ENCODE data around the gene CEP192. TPM values are rescaled to one million over a fixed set of nuclear protein-coding genes. Genes with fewer than 3 reads are reported as not detected.

CEP192 gene
- total and polyA plus RNA-seq, 2 of the 4 experiments (the other 2 are of a cell fraction), result 17.2 to 29.0 TPM

DNA sequence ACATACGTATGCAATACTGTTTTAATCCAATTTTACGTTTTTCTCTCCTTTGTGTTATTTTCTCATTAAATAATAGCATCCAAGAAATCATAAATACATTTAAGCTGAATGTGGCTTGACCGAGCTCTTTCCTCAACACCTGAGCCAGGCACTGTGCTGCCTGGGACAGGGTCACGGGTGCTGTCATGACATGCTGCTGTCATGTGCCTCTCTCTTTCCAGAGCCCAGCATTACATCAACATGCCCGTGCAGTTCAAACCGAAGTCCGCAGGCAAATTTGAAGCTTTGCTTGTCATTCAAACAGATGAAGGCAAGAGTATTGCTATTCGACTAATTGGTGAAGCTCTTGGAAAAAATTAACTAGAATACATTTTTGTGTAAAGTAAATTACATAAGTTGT is 133.2 kb downstream of the CEP192 start:
- Histone ChIP-seq H3K36me3 (ENCODE audit: control insufficient read depth, insufficient read depth, low read length) (peaks cover 15% of the 10 kb centered on the region), H2BK120ac (ENCODE audit: low read depth, low read length) (no peak overlapping the region), H3K18ac (ENCODE audit: low read depth, low read length) (no peak overlapping the region), H2AK5ac (ENCODE audit: low read depth, low read length) (no peak overlapping the region), H2AK9ac (replicated peaks; ENCODE audit: low read depth, low read length, poor library complexity) (no peak overlapping the region), H3K14ac (replicated peaks; ENCODE audit: low read depth, low read length) (no peak overlapping the region), H3K9me1 (ENCODE audit: insufficient read depth, low read length) (no peaks in the 10 kb centered on the region; the same call in 1 of the 2 replicates), H3K9me3 (ENCODE audit: control insufficient read depth, insufficient read depth, low read length) (no peaks in the 10 kb centered on the region), H3K9ac (ENCODE audit: low read depth, low read length) (no peak overlapping the region), H2AFZ (replicated peaks; ENCODE audit: low read length, poor library complexity) (no peak overlapping the region), H3K4me2 (ENCODE audit: low read depth, low read length) (no peak overlapping the region), H3K56ac (ENCODE audit: extremely low read depth, insufficient read depth, low read length) (no peak overlapping the region), H2BK5ac (ENCODE audit: low read depth, low read length, poor library complexity, severe bottlenecking) (no peak overlapping the region), H2BK20ac (ENCODE audit: low read depth, low read length) (no peak overlapping the region), H4K8ac (ENCODE audit: low read depth in 2 of 2, low read length in 2 of 2) (no peak overlapping the region), H3K27ac (ENCODE audit: insufficient read depth, low read length) (no peak overlapping the region), H3K4me3 (ENCODE audit: insufficient read depth, low read depth, low read length) (no peak overlapping the region), H3K4me1 (ENCODE audit: control insufficient read depth, insufficient read depth, low read length) (0 out of 2 replicates have a peak, but pooled peaks cover 2% of the 10 kb centered on the region), H4K91ac (ENCODE audit: insufficient read depth, low read depth, low read length) (no peak overlapping the region), H3K79me1 (ENCODE audit: low read depth in 1 of 2, low read length in 2 of 2) (no peaks in the 10 kb centered on the region; a peak in 1 of 4 replicates), H4K20me1 (ENCODE audit: insufficient read depth, low read length) (no peaks in the 10 kb centered on the region), H3K23ac (ENCODE audit: low read depth, low read length) (no peak overlapping the region), H4K5ac (ENCODE audit: low read depth, low read length) (no peak overlapping the region), H3K4ac (ENCODE audit: low read depth, low read length) (no peak overlapping the region), H2BK15ac (ENCODE audit: low read depth, low read length) (no peak overlapping the region), H3K27me3 (ENCODE audit: control insufficient read depth, insufficient read depth, low read length) (no peaks in the 10 kb centered on the region)
- intact Hi-C loops (cut with micrococcal nuclease), result no loop called here
- POLR2A ChIA-PET (ENCODE audit: unreplicated experiment), result interaction anchor here (0.5 kb wide), 1 partner anchor 11 kb away, joined by 3 read pairs; no protein-coding TSS in a partner anchor
- in situ Hi-C loops (cut with MboI; ENCODE audit: low sequenced_read_pairs), result no loop called here
- BruUV-seq (replicated peaks), result no TSS peak
- no CpG with 5 or more reads among the region's 8 CpGs for WGBS, 2 experiments (ENCODE audit: extremely low coverage in 2 of 2, insufficient read length in 1 of 2)
- TF ChIP-seq CEBPB (IDR thresholded peaks at IDR 0.05; ENCODE audit: low read depth, low read length), result no peak
- TF ChIP-seq MAFK (IDR thresholded peaks at IDR 0.05; ENCODE audit: low read depth, low read length), result no peak
- TF ChIP-seq RAD21 (IDR thresholded peaks at IDR 0.05; ENCODE audit: low read length), result no peak
- no peak for TF ChIP-seq CHD1 (IDR thresholded peaks at IDR 0.05; ENCODE audit: low read depth, low read length)
- no peak for TF ChIP-seq RCOR1 (IDR thresholded peaks at IDR 0.05; ENCODE audit: insufficient replicate concordance, low read length)
- TF ChIP-seq BHLHE40 (IDR thresholded peaks at IDR 0.05; ENCODE audit: low read depth, low read length), result no peak
- TF ChIP-seq MXI1 (IDR thresholded peaks at IDR 0.05; ENCODE audit: borderline replicate concordance, low read depth, low read length), result no peak
- TF ChIP-seq, protein P1, sequence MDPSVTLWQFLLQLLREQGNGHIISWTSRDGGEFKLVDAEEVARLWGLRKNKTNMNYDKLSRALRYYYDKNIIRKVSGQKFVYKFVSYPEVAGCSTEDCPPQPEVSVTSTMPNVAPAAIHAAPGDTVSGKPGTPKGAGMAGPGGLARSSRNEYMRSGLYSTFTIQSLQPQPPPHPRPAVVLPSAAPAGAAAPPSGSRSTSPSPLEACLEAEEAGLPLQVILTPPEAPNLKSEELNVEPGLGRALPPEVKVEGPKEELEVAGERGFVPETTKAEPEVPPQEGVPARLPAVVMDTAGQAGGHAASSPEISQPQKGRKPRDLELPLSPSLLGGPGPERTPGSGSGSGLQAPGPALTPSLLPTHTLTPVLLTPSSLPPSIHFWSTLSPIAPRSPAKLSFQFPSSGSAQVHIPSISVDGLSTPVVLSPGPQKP (IDR thresholded peaks at IDR 0.05; ENCODE audit: borderline replicate concordance, low read depth, low read length), result no peak
- TF ChIP-seq NFE2L2 (IDR thresholded peaks at IDR 0.05; ENCODE audit: low read depth, low read length), result no peak
- TF ChIP-seq, protein P2, sequence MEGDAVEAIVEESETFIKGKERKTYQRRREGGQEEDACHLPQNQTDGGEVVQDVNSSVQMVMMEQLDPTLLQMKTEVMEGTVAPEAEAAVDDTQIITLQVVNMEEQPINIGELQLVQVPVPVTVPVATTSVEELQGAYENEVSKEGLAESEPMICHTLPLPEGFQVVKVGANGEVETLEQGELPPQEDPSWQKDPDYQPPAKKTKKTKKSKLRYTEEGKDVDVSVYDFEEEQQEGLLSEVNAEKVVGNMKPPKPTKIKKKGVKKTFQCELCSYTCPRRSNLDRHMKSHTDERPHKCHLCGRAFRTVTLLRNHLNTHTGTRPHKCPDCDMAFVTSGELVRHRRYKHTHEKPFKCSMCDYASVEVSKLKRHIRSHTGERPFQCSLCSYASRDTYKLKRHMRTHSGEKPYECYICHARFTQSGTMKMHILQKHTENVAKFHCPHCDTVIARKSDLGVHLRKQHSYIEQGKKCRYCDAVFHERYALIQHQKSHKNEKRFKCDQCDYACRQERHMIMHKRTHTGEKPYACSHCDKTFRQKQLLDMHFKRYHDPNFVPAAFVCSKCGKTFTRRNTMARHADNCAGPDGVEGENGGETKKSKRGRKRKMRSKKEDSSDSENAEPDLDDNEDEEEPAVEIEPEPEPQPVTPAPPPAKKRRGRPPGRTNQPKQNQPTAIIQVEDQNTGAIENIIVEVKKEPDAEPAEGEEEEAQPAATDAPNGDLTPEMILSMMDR (conservative IDR thresholded peaks at IDR 0.05; ENCODE audit: low read depth, low read length), result no peak
- no peak for TF ChIP-seq RFX5 (IDR thresholded peaks at IDR 0.05; ENCODE audit: low read depth, low read length)
- no peak for TF ChIP-seq MAZ (IDR thresholded peaks at IDR 0.05; ENCODE audit: borderline replicate concordance, low read depth, low read length)
- no peak for DNase-seq
- CTCF ChIA-PET, result interaction anchor here (0.9 to 1.0 kb wide), 2 partner anchors 9 to 12 kb away, joined by 3 to 4 read pairs; no protein-coding TSS in a partner anchor
- ATAC-seq (ENCODE audit: low read depth), result no peak
- dilution Hi-C loops (cut with HindIII; ENCODE audit: low sequenced_read_pairs, unreplicated experiment), result no loop called here

Data from IMR-90 (cell line).